GM12873 (cell line): ENCODE results near the gene NHERF2.

Experiments
- CTCF ChIP-seq: IDR thresholded peaks from 2 replicates; pipeline ENCODE4 v1.5.1; 2012; ENCODE audit warnings: low read depth, mild to moderate bottlenecking, moderate library complexity, low read length, control low read depth; ENCODE audit not compliant: insufficient read depth; ENCODE audit errors: missing control alignments

NHERF2 gene

GRCh38 chr16:2026461-2027023, at the start of gene NHERF2:
Gene NHERF2, plus strand, starts transcription at chr16:2026902. Its CDS starts 104 bp downstream, at chr16:2027006.
- no peak for TF ChIP-seq CTCF

DNA sequence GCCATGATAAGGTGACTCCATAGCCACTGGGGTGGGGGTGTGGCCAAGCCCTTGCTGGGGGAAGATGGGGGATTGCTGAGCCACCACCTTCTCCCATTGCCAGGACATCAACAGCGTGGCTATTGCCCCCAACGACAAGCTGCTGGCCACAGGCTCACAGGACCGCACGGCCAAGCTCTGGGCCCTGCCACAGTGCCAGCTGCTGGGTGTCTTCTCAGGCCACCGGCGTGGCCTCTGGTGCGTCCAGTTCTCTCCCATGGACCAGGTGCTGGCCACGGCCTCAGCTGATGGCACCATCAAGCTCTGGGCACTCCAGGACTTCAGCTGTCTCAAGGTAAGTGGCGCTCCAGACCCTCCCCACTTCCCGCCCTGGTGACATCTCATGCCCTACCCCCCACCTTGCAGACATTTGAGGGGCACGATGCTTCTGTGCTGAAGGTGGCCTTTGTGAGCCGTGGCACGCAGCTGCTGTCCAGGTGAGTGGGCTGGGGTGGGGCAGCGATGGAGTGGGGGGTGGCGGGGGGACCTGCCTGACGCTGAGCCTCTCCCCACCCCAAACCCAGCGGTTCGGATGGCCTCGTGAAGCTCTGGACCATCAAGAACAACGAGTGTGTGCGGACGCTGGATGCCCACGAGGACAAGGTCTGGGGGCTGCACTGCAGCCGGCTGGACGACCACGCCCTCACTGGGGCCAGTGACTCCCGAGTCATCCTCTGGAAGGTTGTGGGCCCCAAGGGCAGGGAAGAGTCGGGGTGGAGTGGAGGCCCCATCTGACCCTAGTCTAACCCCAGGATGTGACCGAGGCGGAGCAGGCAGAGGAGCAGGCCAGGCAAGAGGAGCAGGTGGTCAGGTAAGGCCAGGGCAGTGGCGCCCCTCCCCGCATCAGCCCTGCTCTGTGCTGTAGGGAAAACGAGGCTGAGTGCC, 49.5 kb upstream of the NHERF2 start:
- TF ChIP-seq CTCF, result no peak

GRCh38 chr16:1977875-1978268, 48.8 kb upstream of the NHERF2 start:
- no peak for TF ChIP-seq CTCF

DNA sequence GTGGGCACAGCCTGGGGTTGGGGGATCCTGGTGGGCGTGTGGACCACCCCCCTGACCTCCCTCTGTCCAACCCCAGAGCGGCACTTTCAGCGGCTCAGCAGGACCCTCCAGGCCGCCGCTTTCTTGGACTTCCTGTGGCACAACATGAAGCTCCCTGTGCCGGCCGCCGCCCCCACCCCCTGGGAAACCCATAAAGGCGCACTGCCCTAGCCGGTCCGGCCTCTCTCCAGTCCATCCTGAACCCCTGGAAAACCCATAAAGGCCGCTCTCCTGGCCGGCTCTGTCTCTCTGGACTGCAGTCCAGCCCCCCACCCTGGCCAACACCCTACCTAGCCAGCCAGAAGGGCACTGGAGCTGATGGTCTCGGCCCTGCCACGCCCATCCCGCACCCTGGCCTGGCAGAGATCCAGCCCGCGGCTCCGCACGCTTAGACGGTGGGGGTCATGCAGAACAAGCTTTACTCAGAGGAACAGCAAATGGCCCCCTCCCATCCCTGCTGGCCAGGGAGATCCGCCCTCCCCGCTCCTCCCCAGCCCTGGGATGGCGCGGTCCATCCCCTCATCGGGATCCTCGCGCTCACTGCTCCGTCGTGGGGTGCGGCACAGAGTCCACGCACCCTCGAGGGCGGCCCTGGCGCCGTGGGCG, 48.1 kb upstream of the NHERF2 start:
- no peak for TF ChIP-seq CTCF

DNA sequence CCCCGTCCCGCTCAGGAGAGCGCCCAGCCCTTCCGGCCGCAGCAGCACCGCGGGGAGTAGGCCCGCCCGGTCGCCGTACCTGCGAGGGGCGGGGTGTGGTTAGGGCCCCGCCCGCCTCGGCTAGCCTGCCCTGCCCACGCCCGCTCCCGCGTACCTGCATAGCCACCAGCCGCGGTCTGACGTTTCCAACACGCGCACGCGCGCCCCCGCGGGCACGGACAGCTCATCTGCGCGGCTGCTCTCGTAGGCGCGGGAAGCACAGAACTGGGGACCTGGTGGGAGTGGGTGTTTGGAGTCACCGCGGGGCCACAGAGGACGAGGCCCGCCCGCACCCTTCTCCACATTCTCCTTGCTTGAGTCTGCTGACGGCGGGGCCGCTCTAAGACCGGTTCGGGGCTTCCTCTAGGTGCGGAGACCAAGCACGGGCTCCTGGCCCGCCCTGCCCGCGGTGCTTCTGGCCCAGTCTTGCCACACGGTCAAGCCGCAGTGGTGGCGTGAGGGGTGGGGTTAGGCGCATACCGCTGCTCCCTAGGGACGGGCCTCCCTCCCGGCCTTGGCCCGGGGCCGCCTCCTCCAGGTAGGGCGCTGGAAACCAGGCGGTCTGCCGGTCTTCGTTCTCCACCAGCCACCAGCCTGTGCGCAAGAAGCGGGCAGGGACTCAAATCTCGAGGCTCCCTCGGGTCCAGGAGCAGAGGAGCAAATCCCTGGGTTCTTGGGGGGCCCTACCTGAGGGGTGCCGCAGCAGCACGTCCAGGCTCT, 47.3 kb upstream of the NHERF2 start:
- no peak for TF ChIP-seq CTCF

DNA sequence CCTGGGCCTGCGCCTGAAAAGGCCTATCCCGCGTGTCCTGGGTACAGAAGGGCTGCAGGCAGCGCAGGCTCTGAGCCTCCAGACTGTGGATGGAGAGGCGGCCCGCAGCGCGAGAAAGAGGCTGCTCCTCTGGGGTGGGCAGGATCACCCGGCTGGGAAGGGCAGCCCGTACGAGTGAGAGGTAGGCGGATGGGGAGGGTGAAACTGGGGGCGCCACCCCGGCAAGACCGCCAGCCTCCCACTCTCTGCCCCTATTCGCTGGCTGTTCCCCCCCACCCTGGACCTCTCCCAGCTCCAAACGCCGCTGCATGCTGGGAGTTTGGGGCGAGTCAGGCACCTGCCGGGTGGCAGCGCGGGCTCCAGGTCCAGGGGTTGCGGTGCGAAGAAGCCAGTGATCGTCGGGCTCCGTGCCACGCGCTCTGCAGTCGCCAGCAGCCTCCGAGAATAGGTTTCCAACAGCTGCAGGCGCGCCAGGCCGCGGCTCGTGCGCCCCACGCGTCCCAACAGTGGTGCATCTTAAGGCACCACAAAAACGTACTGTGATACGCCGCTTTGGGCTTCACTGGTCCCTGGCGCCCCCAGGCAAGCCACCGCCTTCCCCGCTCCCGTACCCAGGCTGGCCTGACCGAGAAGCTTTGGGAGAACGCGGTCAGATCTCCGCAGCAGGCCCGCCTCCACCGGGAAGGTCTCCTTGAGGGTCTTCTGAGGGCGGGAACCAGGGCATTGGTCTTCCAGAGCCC, 46.5 kb upstream of the NHERF2 start:
- no peak for TF ChIP-seq CTCF
